Measurements from ENCODE around the gene MUC5B. TPM values are rescaled to one million over a fixed set of nuclear protein-coding genes. Genes with fewer than 3 reads are reported as not detected.
A peak's percentile ranks its signal among the peaks of the same experiment; 100 is the strongest.

MUC5B gene
- total RNA-seq, 1 donor from 2014 or later: not detected

GRCh38 chr11:1196516-1197391 lies 26.1 kb upstream of the MUC5B start:
- no peaks in the 10 kb centered on the region for H3K4me1 Mint-ChIP-seq (ENCODE audit: unreplicated experiment)
- peaks cover 2% of the 10 kb centered on the region for H3K27me3 Mint-ChIP-seq (ENCODE audit: unreplicated experiment)
- no peak for DNase-seq (ENCODE audit: low spot score)
- no peaks in the 10 kb centered on the region for H3K9me3 Mint-ChIP-seq (ENCODE audit: unreplicated experiment)
- H3K4me3 Mint-ChIP-seq (ENCODE audit: unreplicated experiment): no peak overlapping the region
- no peak overlapping the region for H3K27ac Mint-ChIP-seq (ENCODE audit: unreplicated experiment)
- TF ChIP-seq, protein P1, sequence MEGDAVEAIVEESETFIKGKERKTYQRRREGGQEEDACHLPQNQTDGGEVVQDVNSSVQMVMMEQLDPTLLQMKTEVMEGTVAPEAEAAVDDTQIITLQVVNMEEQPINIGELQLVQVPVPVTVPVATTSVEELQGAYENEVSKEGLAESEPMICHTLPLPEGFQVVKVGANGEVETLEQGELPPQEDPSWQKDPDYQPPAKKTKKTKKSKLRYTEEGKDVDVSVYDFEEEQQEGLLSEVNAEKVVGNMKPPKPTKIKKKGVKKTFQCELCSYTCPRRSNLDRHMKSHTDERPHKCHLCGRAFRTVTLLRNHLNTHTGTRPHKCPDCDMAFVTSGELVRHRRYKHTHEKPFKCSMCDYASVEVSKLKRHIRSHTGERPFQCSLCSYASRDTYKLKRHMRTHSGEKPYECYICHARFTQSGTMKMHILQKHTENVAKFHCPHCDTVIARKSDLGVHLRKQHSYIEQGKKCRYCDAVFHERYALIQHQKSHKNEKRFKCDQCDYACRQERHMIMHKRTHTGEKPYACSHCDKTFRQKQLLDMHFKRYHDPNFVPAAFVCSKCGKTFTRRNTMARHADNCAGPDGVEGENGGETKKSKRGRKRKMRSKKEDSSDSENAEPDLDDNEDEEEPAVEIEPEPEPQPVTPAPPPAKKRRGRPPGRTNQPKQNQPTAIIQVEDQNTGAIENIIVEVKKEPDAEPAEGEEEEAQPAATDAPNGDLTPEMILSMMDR (IDR thresholded peaks at IDR 0.05; ENCODE audit: unreplicated experiment): no peak
- H3K36me3 Mint-ChIP-seq (ENCODE audit: low read depth, unreplicated experiment): peaks cover 4% of the 10 kb centered on the region

DNA sequence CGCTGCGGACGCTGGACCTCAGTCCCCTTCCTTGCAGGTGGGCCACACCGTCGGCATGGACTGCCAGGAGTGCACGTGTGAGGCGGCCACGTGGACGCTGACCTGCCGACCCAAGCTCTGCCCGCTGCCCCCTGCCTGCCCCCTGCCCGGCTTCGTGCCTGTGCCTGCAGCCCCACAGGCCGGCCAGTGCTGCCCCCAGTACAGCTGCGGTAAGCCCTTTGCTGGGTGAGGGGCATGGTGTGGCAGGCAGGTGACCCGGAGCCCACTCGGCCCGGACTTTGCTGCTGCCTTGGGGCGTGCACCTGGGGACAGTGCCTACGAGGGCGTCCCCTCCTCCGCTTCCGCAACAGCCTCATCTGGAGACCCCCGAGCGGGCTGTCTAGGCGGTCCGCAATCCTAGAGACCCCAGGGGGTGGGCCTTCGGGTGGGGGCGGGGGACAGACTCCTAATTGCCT lies 25.4 kb upstream of the MUC5B start:
- H3K27me3 Mint-ChIP-seq (ENCODE audit: unreplicated experiment): no peaks in the 10 kb centered on the region
- H3K4me3 Mint-ChIP-seq (ENCODE audit: unreplicated experiment): no peak overlapping the region
- DNase-seq (ENCODE audit: low spot score): no peak
- H3K27ac Mint-ChIP-seq (ENCODE audit: unreplicated experiment): no peak overlapping the region
- H3K36me3 Mint-ChIP-seq (ENCODE audit: low read depth, unreplicated experiment): peaks cover under 1% of the 10 kb centered on the region
- no peaks in the 10 kb centered on the region for H3K9me3 Mint-ChIP-seq (ENCODE audit: unreplicated experiment)
- no peaks in the 10 kb centered on the region for H3K4me1 Mint-ChIP-seq (ENCODE audit: unreplicated experiment)
- TF ChIP-seq, protein P1 (IDR thresholded peaks at IDR 0.05; ENCODE audit: unreplicated experiment): no peak

DNA sequence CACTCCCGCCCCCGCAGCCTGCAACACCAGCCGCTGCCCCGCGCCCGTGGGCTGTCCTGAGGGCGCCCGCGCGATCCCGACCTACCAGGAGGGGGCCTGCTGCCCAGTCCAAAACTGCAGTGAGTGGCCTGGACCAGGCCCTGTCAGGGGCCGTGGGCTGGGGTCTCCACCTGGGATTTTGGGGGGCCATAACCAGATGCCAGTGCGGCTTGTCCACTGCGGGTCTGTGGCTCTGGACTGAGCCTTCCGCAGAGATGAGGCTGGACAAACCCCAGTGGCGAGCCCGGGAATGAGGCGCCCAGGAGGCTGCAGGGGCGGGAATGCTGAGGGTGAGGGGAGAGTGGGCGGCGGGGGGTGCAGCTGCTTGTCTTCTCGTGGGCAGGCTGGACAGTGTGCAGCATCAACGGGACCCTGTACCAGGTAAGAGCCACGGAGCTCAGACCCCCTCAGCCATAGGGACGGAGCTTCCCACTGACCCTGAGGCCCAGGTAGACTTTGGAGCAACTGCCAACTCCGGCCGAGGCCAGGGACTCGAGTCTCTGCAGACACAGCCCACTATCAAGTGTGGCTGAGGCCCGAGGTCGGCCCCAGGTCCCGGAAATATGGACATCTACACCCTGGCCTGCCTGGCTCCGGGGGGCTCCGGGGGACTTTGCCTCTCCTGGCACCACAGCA lies 24.8 kb upstream of the MUC5B start:
- DNase-seq (ENCODE audit: low spot score): no peak
- H3K36me3 Mint-ChIP-seq (ENCODE audit: low read depth, unreplicated experiment): no peaks in the 10 kb centered on the region
- H3K4me3 Mint-ChIP-seq (ENCODE audit: unreplicated experiment): no peak overlapping the region
- H3K9me3 Mint-ChIP-seq (ENCODE audit: unreplicated experiment): no peaks in the 10 kb centered on the region
- no peaks in the 10 kb centered on the region for H3K27me3 Mint-ChIP-seq (ENCODE audit: unreplicated experiment)
- H3K4me1 Mint-ChIP-seq (ENCODE audit: unreplicated experiment): no peaks in the 10 kb centered on the region
- no peak overlapping the region for H3K27ac Mint-ChIP-seq (ENCODE audit: unreplicated experiment)
- TF ChIP-seq, protein P1 (IDR thresholded peaks at IDR 0.05; ENCODE audit: unreplicated experiment): peak; percentile 43

GRCh38 chr11:1198561-1199240 lies 24.2 kb upstream of the MUC5B start:
- no peak for DNase-seq (ENCODE audit: low spot score)
- H3K27me3 Mint-ChIP-seq (ENCODE audit: unreplicated experiment): no peaks in the 10 kb centered on the region
- no peaks in the 10 kb centered on the region for H3K36me3 Mint-ChIP-seq (ENCODE audit: low read depth, unreplicated experiment)
- H3K27ac Mint-ChIP-seq (ENCODE audit: unreplicated experiment): no peak overlapping the region
- H3K4me3 Mint-ChIP-seq (ENCODE audit: unreplicated experiment): no peak overlapping the region
- TF ChIP-seq, protein P1 (IDR thresholded peaks at IDR 0.05; ENCODE audit: unreplicated experiment): no peak
- no peaks in the 10 kb centered on the region for H3K4me1 Mint-ChIP-seq (ENCODE audit: unreplicated experiment)
- H3K9me3 Mint-ChIP-seq (ENCODE audit: unreplicated experiment): no peaks in the 10 kb centered on the region

Measured in endothelial cell (in vitro differentiated cells).